NOMO-1 treated with dmso at 0.1 percent for 144 hours (cell line): ENCODE results near the gene TNIK.

Experiments used
- DNase-seq: peaks from one replicate; lab custom pipeline; 2025; ENCODE audit not compliant: unreplicated experiment; lab: John Stamatoyannopoulos, UW

The TNIK gene

GRCh38 chr3:171200750-171201088, 259.5 kb downstream of the TNIK start:
- DNase-seq, result peak; percentile 23

GRCh38 chr3:171200052-171200749, 260.0 kb downstream of the TNIK start:
- DNase-seq, result no peak

GRCh38 chr3:171199473-171199829, 260.8 kb downstream of the TNIK start:
- peak; percentile 51 for DNase-seq

GRCh38 chr3:171198781-171199472, 261.3 kb downstream of the TNIK start:
- no peak for DNase-seq

DNA sequence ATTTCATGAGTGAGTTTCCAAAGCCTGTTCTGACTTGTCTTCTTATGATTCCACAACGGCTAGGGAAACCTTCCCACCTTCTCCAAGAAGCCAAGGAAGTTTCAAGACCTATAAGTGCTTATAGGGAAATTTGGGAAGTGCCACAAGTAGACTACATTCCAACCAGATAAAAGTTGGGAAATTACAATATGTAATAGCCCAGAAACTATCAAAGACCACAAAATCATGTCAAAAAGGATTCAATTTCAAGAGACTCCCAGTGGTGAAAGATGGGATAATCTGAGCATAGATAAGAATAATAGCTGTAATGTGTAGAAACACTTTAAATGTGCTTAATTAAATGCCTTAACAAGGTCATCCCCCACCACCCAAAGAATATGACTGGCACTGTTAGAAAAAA, 264.5 kb downstream of the TNIK start:
- DNase-seq, result no peak

GRCh38 chr3:171194965-171195364, 265.2 kb downstream of the TNIK start:
- DNase-seq, result no peak

DNA sequence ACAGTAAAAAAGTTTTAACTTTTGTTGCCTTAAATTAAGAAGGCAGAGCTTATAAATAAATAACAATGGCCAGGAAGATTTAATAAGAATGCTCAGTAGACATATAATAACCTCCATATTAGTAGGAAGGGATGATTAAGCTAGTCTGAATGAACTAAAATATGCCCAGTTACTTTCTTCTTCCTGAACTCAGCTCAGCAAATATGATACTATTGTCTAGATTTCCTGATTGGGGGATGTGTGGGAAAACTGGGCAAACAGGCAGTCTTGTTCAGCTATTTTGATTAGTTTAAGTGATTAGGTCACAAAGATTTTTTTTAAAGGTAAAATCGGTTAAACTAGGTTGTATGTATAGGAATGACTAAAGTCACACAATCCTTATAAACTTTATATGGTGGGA, 266.5 kb downstream of the TNIK start:
- no peak for DNase-seq

- no peak for DNase-seq
Observed at GRCh38 chr3:171192176-171192854, 267.9 kb downstream of the TNIK start.

GRCh38 chr3:171190668-171191067, 269.5 kb downstream of the TNIK start:
- no peak for DNase-seq

DNA sequence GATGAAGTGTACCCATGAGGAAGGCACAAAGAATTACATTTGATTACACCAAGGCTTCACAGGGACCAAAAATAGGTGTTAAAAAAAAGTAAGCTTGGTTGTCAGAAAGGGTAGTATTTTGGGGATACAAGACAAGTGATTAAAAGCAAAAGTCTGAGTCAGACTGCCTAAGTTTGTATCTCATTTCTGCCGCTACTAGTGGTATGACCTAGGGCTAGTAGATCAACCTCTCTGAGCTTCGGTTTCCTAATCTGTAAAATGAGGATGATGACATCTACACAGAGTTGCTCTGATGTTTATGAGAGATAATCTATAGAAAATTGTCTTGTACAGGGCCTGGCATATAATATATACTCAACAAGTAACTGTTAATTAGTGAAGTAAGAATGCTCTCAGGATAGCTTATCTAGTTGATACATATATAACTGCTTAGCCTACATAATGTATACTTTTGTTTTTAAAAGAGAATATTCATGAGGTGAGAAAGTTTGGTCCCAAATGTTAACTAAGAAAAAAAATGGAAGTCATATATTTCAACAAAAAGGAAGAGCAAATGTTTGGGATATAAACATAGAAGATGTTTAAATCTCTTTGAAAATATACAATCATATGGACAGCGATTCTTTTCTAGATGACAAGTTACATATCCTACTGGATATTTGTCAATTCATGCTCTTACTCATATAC, 270.7 kb downstream of the TNIK start:
- DNase-seq, result no peak

GRCh38 chr3:171187706-171188290, 272.4 kb downstream of the TNIK start:
- DNase-seq, result no peak

- DNase-seq, result no peak
Observed at GRCh38 chr3:171186817-171187500, 273.2 kb downstream of the TNIK start.

DNA sequence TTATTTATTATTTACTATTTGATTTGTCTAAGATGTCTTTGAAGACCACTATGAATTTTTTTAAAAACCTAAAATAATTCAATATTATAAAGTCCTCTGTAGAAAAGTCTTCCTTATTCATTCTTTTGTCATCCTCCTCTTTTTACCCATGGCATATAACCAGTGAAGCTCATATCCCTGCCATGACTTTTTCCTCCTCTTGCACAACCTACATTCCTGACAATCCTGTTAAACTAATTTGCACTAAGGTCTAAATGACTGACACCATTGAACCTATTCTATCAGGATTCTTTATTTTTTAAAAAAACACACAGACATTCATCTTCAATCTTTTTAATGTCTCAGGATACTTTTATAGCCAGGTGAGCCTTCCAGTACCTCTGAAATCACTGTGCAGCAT, 273.8 kb downstream of the TNIK start:
- no peak for DNase-seq

GRCh38 chr3:171185959-171186358, 274.2 kb downstream of the TNIK start:
- no peak for DNase-seq

- DNase-seq, result no peak
Observed at GRCh38 chr3:171184372-171184771, 275.8 kb downstream of the TNIK start.

DNA sequence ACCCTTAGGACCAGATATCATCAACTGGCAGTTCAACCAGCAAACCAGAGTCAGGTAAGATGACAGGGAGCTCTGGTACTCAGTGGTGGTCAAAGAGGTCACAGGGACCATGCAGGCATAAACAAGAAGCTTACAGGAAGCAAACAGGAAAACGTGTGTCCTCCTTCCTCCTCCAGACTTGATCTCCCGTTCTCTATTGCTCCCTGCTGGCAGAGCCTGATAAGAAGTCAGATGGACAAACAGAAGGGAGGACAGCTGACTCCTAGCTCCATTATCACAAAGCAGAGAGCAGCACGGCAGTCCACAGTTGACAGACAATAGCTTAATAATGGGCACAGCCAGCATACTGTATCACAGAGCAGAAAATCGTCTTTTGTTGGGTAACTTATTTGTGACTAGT, 277.2 kb downstream of the TNIK start:
- no peak for DNase-seq

- DNase-seq, result no peak
Observed at GRCh38 chr3:171181907-171182690, 278.1 kb downstream of the TNIK start.

- DNase-seq, result no peak
Observed at GRCh38 chr3:171178714-171179113, 281.5 kb downstream of the TNIK start.

DNA sequence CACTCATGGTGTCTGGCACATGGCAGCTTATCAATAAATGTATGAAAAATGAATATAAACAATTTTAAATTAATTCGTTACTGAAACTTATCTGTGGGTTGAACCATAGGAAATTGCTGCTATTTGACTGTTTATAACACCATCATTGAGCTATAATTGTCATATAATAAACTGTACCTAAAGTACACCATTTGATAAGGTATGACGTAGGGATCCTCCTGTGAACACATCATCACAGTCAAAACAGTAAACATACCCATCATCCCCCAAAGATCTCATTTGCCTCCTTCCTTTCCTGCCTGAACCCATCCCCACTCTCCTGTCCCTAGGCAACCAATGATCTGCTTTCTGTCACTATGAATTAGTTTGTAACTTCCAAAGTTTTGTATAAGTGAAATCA, 282.7 kb downstream of the TNIK start:
- DNase-seq, result no peak

DNA sequence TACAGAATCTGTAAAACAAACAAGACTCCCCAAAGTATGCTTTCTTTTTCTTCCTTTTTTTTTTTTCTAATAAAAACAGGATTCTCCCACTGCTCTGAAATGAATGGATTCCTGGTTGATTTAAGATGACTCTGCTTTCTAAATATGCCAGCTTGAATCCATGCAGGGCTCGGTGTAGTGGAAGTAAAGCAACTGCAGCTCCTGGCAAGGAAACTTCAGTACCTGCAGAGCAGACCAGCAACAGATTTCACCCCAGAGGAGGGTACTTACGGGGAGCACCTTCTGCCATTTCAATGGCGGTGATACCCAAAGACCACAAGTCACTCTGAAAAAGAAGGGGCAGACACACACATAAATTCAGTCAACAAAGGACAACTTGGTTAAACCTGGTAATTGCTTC, 283.1 kb downstream of the TNIK start:
- no peak for DNase-seq
